SK-N-SH (cell line): ENCODE data around the gene THSD7A. TPM values are rescaled to one million over a fixed set of nuclear protein-coding genes. Genes with fewer than 3 reads are reported as not detected.
A peak's percentile ranks its signal among the peaks of the same experiment; 100 is the strongest.

Source experiments
- CTCF ChIA-PET: fragments of 300-600, 350-600 bp; formaldehyde crosslinking; extraction: SDS; loops from one replicate; lab custom pipeline; 2021; lab: Yijun Ruan, JAX
- POLR2A ChIA-PET: fragments of 350-600 bp; sonication (Branson Sonifier 250); formaldehyde crosslinking; extraction: SDS; loops from one replicate; lab custom pipeline; 2020; ENCODE audit warnings: antibody characterized with exemption, inconsistent platforms; lab: Yijun Ruan, JAX
- DNase-seq: peaks from one replicate; pipeline ENCODE4 v3.0.0; 2012
- H2AFZ ChIP-seq: fragments of 200-600 bp; sonication (generic); 2 replicates; pipeline ENCODE4 v1.8.1; 2016; ENCODE audit warnings: antibody characterized with exemption, mild to moderate bottlenecking, low read depth
- H3F3A ChIP-seq: fragments of 200-600 bp; sonication (generic); replicated peaks from 2 replicates; pipeline ENCODE3; 2016; ENCODE audit warnings: antibody characterized with exemption, mild to moderate bottlenecking; ENCODE audit not compliant: insufficient read depth
- H3K27ac ChIP-seq, 2 experiments: fragments of 200-500 bp in 1 of 2; fragments of 200-600 bp in 1 of 2; sonication (Bioruptor generic) in 1 of 2; sonication (generic), shearing (Covaris generic) in 1 of 2; 2 replicates each; pipeline versions ENCODE4 v1.5.1 to v1.6.1; 2014 to 2016; ENCODE audit warnings: low read depth in 2 of 2, inconsistent platforms in 1 of 2, low read length in 1 of 2, mild to moderate bottlenecking in 1 of 2, mixed read lengths in 1 of 2
- H3K27me3 ChIP-seq: fragments of 200-600 bp; sonication (generic), shearing (Covaris generic); 2 replicates; pipeline ENCODE4 v1.6.1; 2016; ENCODE audit warnings: mixed run types; ENCODE audit not compliant: insufficient read depth
- H3K36me3 ChIP-seq, 2 experiments: fragments of 200-500 bp in 1 of 2; fragments of 200-600 bp in 1 of 2; sonication (Bioruptor generic) in 1 of 2; sonication (generic) in 1 of 2; replicated peaks in 1 of 2; 2 replicates each; pipeline versions ENCODE3 to v1.5.1; 2014 to 2016; ENCODE audit warnings: low read length in 1 of 2, mild to moderate bottlenecking in 1 of 2; ENCODE audit not compliant: insufficient read depth in 2 of 2, control insufficient read depth in 1 of 2
- H3K4me1 ChIP-seq, 2 experiments: fragments of 200-500 bp in 1 of 2; fragments of 200-600 bp in 1 of 2; sonication (Bioruptor generic) in 1 of 2; sonication (generic), shearing (Covaris generic) in 1 of 2; 2 replicates each; pipeline versions ENCODE4 v1.5.1 to v1.6.1; 2014 to 2016; ENCODE audit warnings: low read depth in 1 of 2, low read length in 1 of 2, mixed run types in 1 of 2; ENCODE audit not compliant: insufficient read depth in 2 of 2, control insufficient read depth in 1 of 2
- H3K4me2 ChIP-seq: fragments of 200-600 bp; sonication (generic), shearing (Covaris generic); 2 replicates; pipeline ENCODE4 v1.6.1; 2017; ENCODE audit warnings: mixed run types
- H3K4me3 ChIP-seq, 2 experiments: fragments of 200-500 bp in 1 of 2; fragments of 200-600 bp in 1 of 2; sonication (Bioruptor generic) in 1 of 2; sonication (generic), shearing (Covaris generic) in 1 of 2; 2 replicates each; pipeline versions ENCODE4 v1.5.1 to v1.8.1; 2014 to 2016; ENCODE audit warnings: low read depth in 2 of 2, inconsistent platforms in 1 of 2, low read length in 1 of 2, mild to moderate bottlenecking in 1 of 2, mixed read lengths in 1 of 2, moderate library complexity in 1 of 2
- H3K79me2 ChIP-seq: fragments of 200-600 bp; sonication (generic); 2 replicates; pipeline ENCODE4 v1.8.1; 2017; ENCODE audit warnings: mild to moderate bottlenecking; ENCODE audit not compliant: insufficient read depth
- H3K9ac ChIP-seq: fragments of 200-600 bp; sonication (generic); 2 replicates; pipeline ENCODE4 v1.6.1; 2017; ENCODE audit warnings: mixed run types
- H3K9me2 ChIP-seq: fragments of 200-600 bp; sonication (generic); 2 replicates; pipeline ENCODE4 v1.6.1; 2017; ENCODE audit warnings: mixed run types
- H3K9me3 ChIP-seq: fragments of 200-600 bp; sonication (generic); 2 replicates; pipeline ENCODE4 v1.6.1; 2017; ENCODE audit warnings: mixed run types, mild to moderate bottlenecking, moderate library complexity
- H4K20me1 ChIP-seq: fragments of 200-600 bp; sonication (generic); 2 replicates; pipeline ENCODE4 v1.6.1; 2017; ENCODE audit warnings: mild to moderate bottlenecking, mixed run types; ENCODE audit not compliant: insufficient read depth
- CTCF ChIP-seq: fragments of 200-600 bp; sonication (generic); IDR thresholded peaks from 2 replicates; pipeline ENCODE4 v1.6.1; 2017; ENCODE audit warnings: antibody characterized with exemption, mild to moderate bottlenecking, moderate library complexity
- ELF1 ChIP-seq: IDR thresholded peaks from 2 replicates; pipeline ENCODE4 v1.4.0; 2012
- EP300 ChIP-seq, 2 experiments: IDR thresholded peaks; 2 replicates each; pipeline versions ENCODE4 v1.4.0 to v1.6.1; 2012; ENCODE audit warnings: borderline replicate concordance in 1 of 2, low read depth in 1 of 2, low read length in 1 of 2
- EZH2phosphoT487 ChIP-seq: fragments of 200-600 bp; sonication (generic); IDR thresholded peaks from 2 replicates; pipeline ENCODE4 v1.6.1; 2017; ENCODE audit warnings: low read depth, mixed run types, mild to moderate bottlenecking, antibody characterized with exemption, moderate library complexity, borderline replicate concordance
- FOXM1 ChIP-seq: IDR thresholded peaks from 2 replicates; pipeline ENCODE4 v1.4.0; 2012; ENCODE audit warnings: low read depth, mild to moderate bottlenecking
- JUND ChIP-seq: IDR thresholded peaks from 2 replicates; pipeline ENCODE4 v1.4.0; 2012
- MEF2A ChIP-seq: IDR thresholded peaks from 2 replicates; pipeline ENCODE4 v1.4.0; 2012; ENCODE audit warnings: low read depth, borderline replicate concordance
- NRF1 ChIP-seq: IDR thresholded peaks from 2 replicates; pipeline ENCODE4 v1.6.1; 2012; ENCODE audit warnings: low read depth, mild to moderate bottlenecking, low read length
- PBX3 ChIP-seq: IDR thresholded peaks from 2 replicates; pipeline ENCODE4; 2012
- POLR2AphosphoS5 ChIP-seq: IDR thresholded peaks from 2 replicates; pipeline ENCODE4 v1.6.1; 2012; ENCODE audit warnings: low read depth, low read length
- REST ChIP-seq: IDR thresholded peaks from 2 replicates; pipeline ENCODE4 v1.6.1; 2012; ENCODE audit warnings: mild to moderate bottlenecking, low read depth, low read length, moderate library complexity
- RFX5 ChIP-seq: IDR thresholded peaks from 2 replicates; pipeline ENCODE4 v1.6.1; 2012; ENCODE audit warnings: mild to moderate bottlenecking, improper control_type of control experiment, low read length
- RXRA ChIP-seq: IDR thresholded peaks from 2 replicates; pipeline ENCODE4 v1.4.0; 2012; ENCODE audit warnings: low read depth, mild to moderate bottlenecking, borderline replicate concordance
- SMC3 ChIP-seq: IDR thresholded peaks from 2 replicates; pipeline ENCODE4 v1.6.1; 2012; ENCODE audit warnings: low read depth, low read length, improper control_type of control experiment
- USF1 ChIP-seq: IDR thresholded peaks from 2 replicates; pipeline ENCODE4 v1.4.0; 2012; ENCODE audit warnings: low read depth, borderline replicate concordance
- ZBTB33 ChIP-seq: IDR thresholded peaks from 2 replicates; pipeline ENCODE4 v1.4.0; 2012; ENCODE audit warnings: low read depth, borderline replicate concordance
- polyA plus RNA-seq, 3 experiments: library from polyadenylated mRNA; depleted of rRNA; stranded (reverse); fragments of >200 nt; gene quantifications; 2 replicates each; pipeline ENCODE4 v1.2.3, GENCODE V29; 2012

THSD7A gene
- polyA plus RNA-seq, 1 of the 3 experiments (the other 2 are of a cell fraction), result 0.16 TPM

GRCh38 chr7:11506417-11506816, 325.6 kb downstream of the THSD7A start:
- Histone ChIP-seq H3K9me2 (no peaks in the 10 kb centered on the region; the same call in 1 of the 2 replicates), H4K20me1 (no peaks in the 10 kb centered on the region), H3K4me2 (no peak overlapping the region), H3K9ac (no peak overlapping the region), H2AFZ (no peak overlapping the region), H3K36me3 (no peaks in the 10 kb centered on the region), H3F3A (no peaks in the 10 kb centered on the region), H3K27me3 (no peaks in the 10 kb centered on the region)
- ChIA-PET POLR2A (no interaction called here), CTCF (no interaction called here)
- no peak for DNase-seq
- TF ChIP-seq FOXM1, result no peak
- TF ChIP-seq POLR2AphosphoS5, result no peak
- TF ChIP-seq PBX3, result no peak
- TF ChIP-seq REST, result no peak
- no peak for TF ChIP-seq RXRA
- no peak for TF ChIP-seq RFX5
- no peak for TF ChIP-seq ELF1
- no peak for TF ChIP-seq JUND
- TF ChIP-seq CTCF, result no peak
- no peak for TF ChIP-seq SMC3
- TF ChIP-seq ZBTB33, result no peak
- no peak for TF ChIP-seq NRF1
- TF ChIP-seq USF1, result no peak
- TF ChIP-seq EZH2phosphoT487, result no peak
- no peak for TF ChIP-seq MEF2A
- no peak for TF ChIP-seq EP300 (IDR thresholded peaks at IDR 0.05; ENCODE audit: borderline replicate concordance in 1 of 2, low read depth in 1 of 2, low read length in 1 of 2)
- TF ChIP-seq, all 33 proteins: peak for 0
- Histone ChIP-seq H3K27ac (peak overlapping the region in 1 of 2 experiments; percentile 11; a peak in 1 of 4 replicates), H3K9me3 (no peaks in the 10 kb centered on the region), H3K79me2 (no peaks in the 10 kb centered on the region), H3K4me1 (no peaks in the 10 kb centered on the region), H3K4me3 (no peak overlapping the region)
